Measurements from ENCODE around the gene THSD7A.

Gene THSD7A

DNA sequence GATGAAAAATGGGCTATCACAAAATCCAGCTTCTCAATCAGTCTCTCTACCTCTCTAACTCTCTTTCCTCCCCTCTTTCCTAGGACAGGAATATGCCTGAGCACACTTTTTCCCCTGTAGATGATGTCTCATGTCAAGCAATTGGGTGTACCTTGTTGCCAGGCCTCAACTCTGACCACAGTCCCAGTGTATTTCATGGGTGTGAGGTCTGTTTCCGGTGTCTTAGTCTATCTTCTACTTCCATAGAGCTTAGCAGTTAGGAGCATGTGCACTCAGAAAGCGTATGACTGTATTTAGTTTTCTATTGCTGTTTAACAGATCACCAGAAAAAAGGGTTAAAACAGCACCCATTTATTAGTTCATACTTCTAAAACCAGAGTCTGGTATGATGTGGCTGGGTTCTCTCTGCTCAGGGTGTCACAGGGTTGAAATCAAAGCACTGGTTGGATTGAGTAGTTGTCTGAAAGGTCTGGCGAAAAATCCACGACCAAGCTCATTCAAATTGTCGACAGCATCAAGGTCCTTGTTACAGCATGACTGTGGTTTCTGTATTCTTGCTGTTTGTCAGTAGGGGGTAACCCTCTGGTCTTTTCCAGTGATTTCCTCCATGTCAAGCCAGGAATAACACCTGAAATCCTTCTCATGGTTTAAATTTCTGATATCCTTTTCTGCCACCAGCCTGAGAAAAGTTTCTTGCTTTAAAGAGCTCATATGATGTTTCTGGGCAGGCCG lies 130.0 kb downstream of the THSD7A start:
- DNase-seq: no peak

DNA sequence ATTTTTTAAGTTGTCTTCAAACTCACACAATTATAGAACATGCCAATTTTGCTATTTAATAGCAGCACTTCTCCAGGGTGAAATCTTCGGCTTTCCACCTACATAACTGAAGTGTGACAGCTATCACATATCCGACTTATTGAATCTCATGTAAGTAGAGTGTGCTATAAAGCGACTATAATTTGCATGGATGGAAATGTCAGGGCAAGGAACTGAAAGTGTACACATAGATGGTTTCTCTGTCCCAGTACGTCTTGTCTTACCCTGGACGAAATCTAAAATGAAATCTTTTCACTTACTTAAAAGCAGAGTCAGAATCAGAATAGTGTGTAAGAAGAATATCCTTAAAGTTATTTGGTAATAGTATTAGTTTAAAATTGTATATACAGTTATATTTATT lies 132.3 kb downstream of the THSD7A start:
- DNase-seq: no peak

GRCh38 chr7:11698384-11698871 lies 133.6 kb downstream of the THSD7A start:
- no peak for DNase-seq

DNA sequence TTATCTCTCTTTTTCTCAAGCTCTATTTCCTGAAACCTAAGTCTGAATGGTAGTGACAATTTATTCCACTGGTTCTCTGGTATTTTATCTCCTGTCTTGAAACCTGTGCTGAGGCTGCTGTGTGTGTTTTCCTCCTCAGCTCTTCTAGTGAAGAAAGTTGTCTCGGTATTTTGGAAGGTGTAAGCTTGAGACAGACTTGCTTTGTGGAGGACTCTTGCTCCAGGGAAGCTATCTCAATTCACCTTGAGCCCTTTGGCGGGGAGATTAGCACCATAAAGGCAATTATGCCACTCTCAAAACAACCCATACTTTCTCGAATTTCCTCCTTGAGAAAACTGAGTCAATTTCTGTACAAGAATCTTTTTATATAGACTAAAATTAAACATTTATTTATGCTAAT lies 141.6 kb downstream of the THSD7A start:
- DNase-seq: no peak

GRCh38 chr7:11689096-11689495 lies 142.9 kb downstream of the THSD7A start:
- no peak for DNase-seq

DNA sequence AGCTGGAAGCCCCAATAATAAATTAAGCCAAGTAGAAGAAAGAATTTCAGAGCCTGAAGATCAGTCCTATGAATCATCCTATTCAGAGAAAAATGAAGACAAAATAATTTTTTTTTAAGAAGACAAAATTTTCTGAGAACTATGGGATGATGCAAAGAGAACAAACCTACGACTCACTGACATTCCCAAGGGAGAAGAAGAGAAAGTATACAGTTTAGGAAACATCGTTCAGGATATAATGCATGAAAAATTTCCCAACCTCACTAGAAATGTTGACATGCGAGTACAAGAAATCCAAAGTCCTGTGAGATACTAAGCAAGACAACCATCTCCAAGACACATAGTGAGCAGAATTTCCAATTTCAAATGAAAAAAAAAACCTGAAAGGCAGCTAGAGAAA lies 150.5 kb downstream of the THSD7A start:
- DNase-seq: no peak

DNA sequence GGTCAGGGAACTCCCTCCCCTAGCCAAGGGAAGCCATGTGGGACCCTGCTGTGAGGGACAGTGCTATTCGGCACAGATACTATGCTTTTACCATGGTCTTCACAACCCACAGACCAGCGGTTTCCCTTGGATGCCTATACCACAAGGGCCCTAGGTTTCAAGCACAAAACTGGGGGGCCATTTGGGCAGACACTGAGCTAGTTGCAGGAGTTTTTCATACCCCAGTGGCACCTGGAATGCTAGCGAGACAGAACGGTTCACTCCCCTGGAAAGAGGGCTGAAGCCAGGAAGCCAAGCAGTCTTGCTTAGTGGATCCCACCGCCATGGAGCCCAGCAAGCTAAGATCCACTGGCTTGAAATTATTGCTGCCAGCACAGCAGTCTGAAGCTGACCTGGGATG lies 156.8 kb downstream of the THSD7A start:
- DNase-seq: no peak

DNA sequence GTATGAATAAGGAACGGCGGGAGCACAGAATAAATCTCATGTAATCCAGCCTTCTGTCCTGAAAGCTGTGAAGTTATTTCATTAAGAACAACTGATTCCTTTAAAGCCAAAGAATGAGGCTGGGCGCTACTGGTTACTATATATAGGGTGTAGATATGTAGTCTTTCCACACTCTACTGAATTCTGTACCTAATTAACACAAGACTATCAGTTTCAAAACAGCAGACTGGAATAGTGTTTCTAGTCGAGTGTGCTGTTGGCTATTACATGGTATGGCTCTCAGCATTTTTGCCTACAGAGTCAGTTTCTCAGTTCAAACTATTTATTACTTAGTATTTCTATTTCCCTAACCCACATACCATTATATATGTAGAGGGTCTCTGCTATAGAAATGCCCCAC lies 163.3 kb downstream of the THSD7A start:
- DNase-seq: no peak

GRCh38 chr7:11667810-11668185 lies 164.2 kb downstream of the THSD7A start:
- no peak for DNase-seq

DNA sequence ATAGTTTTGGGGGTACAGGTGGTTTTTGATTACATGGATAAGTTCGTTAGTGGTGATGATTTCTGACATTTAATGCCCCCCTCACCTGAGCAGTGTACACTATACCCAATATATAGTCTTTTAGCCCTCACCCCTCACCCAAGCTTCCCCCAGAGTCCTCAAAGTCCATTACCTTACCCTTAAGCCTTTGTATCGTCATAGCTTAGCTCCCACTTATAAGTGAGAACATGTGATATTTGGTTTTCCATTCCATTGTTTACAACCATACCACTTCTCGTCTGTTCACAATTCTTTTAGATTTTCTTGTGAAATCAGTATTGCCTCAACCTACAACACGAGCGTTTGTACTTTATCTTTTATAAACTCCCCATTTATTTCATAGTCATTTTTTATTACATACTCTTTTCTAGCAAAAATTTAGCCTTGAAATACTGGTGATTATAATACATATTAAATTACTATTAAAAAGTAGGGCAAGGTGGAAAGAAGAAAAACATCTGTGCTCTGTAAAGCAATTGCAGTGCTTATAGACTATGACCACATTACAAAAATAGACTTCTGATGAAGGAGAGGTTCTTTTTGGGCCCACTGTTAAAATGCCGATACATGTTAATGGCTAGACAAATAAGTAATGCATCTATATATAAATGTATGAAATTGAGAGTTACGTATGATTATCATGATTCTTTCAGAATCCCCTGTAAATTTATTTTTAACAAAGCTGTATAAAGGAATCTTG lies 164.8 kb downstream of the THSD7A start:
- DNase-seq: no peak

- DNase-seq: no peak
Observed at GRCh38 chr7:11665357-11665756, 166.6 kb downstream of the THSD7A start.

DNA sequence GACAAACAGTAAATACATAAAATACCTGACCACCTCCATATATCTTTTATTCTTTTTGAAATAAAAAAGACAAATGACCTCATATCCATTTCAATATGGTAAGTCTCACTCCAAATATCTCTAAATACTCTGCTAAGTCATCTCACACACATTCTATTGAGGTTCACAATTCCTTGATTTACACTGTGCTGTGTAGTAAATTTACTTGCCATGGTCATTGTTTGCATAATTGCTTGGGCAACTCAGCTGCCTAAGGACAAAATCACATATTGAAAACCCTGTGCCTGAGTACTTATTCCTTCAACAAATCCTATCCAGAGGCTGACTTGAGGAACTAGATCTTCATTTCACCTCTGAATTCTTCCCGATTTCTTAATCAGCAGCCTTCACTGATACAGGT lies 176.4 kb downstream of the THSD7A start:
- no peak for DNase-seq

DNA sequence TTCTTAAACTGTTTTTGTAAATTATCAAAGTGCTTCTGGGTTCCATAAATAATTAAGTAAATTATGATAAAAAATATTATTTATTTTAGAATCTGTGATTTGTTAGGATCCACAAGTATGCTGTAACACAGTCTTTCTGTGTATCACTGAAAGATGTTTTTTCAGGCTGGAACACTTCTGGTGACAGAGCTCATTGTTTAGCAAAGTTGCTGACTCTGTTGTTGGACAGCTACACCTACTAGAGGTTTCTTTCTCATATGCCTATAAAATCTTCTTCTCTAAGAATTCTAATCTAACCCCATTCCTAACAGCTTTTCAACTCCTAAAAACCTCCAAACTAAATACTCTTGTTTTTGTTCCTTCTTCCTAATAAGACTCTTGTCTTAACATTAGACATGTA lies 176.8 kb downstream of the THSD7A start:
- no peak for DNase-seq

GRCh38 chr7:11650500-11650899 lies 181.5 kb downstream of the THSD7A start:
- no peak for DNase-seq

GRCh38 chr7:11650030-11650429 lies 182.0 kb downstream of the THSD7A start:
- DNase-seq: no peak

- no peak for DNase-seq
Observed at GRCh38 chr7:11648980-11649379, 183.0 kb downstream of the THSD7A start.

- no peak for DNase-seq
Observed at GRCh38 chr7:11648101-11648500, 183.9 kb downstream of the THSD7A start.

GRCh38 chr7:11642841-11643240 lies 189.2 kb downstream of the THSD7A start:
- no peak for DNase-seq

DNA sequence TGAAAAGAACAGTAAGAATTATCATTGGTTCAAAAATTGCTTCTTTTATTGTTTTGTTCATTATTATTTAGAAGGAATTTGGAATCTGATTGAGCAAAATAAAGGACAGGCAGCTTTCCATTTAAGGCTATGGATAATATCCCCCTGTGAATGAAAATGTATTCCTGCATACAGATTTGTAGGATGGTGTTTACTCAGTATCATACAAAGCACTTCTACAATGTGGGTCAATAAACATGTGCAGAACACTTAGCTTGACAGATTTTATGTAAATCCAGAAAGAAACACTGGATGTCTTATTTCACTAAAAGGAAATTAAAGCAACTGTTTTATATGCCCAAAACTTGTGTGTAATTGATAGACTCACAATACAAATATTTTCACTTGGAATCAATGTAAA lies 189.7 kb downstream of the THSD7A start:
- no peak for DNase-seq

DNA sequence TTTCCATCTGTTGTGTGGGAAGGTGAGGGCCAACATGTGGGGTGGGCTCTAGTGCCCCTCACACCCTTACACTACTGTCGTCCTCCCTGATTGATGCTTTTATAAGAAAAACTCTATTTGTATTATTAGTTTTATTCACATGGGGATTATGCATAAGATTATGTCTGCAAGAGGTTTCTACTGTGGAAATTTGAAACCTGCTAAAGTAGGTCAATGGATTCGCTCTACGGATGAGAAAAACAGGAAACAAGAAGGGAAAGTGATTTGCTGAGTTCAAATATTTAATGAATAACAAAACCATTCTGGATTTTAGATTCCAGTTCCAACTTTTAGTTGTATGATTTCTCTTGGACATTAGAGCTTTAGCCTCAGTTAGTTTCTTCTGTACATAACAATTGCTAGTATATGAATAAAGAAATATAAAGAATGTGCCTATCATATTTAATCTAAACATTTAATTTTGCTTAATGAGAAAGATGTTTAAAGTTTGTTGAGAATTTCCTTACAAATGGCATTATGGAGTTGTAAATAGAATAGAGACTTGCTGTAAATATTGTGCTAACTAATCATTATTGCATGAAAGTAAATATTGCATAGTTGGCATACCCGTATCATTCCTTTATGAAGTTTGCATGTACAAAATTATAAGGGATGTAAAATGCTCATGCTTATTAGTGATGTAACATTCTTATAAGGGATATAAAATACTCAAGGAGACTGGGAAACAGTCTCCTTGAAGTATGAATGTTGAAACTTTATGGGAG lies 193.8 kb downstream of the THSD7A start:
- no peak for DNase-seq

- DNase-seq: no peak
Observed at GRCh38 chr7:11636274-11636673, 195.7 kb downstream of the THSD7A start.

DNA sequence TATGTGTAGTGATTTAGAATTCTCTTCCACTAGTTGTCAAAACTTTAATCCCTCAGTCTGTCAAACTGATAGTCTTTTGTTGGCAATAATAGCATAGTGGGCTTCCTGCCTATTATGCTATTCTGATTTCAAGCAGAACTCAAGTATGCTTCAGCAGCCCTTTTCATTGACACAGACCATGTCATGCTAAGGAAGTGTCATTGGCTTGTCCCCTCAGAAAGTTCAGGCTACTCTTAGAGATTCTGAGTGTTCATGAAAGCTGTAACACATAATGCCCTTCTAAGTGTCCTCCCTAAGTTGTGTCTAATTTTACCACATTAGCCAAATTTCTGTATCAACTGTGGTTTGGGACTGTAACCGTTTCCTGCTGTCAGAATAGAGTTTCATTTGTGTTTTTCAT lies 198.7 kb downstream of the THSD7A start:
- DNase-seq: no peak

GRCh38 chr7:11630355-11630754 lies 201.6 kb downstream of the THSD7A start:
- no peak for DNase-seq

DNA sequence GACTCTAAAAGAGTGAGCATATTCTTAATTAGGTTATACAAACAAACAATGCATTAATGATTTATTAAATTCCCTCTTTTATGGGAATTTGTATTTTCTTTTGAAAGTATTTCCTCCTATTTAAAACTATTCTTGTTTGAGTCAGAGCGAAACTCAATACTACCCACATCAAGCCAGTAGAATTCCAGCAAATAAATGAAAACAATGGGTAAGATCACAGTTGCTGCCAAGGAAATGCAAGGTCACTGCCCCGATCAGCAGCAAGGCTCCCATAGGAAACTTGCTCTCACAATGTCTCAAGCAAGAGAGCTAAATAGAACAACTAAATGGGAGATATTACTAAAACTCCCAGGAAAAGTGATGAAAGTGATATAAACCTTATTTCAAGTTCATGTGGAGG lies 206.3 kb downstream of the THSD7A start:
- no peak for DNase-seq

Data from NCI-H82 (cell line).